ENCODE measurements around the gene TMPRSS13. TPM values are rescaled to one million over a fixed set of nuclear protein-coding genes. Genes with fewer than 3 reads are reported as not detected.

Gene TMPRSS13
- total RNA-seq, 2 experiments from 2014 or later, result 0.99 to 1.4 TPM

DNA sequence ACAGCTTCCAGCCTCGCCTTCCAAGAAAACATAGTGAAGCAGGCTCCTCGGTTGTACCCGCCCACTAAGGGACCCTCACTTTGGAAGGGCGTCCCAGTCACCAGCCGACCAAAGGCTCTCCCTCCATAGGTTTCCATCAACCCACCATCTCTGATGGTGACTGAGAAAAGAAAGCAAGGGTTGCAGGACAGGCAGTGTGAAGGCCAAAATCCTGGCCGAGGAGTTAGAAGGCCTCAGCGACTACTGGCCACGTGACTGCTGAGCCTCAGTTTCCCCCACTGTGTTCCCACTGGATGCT, 55.4 kb downstream of the TMPRSS13 start:
- intact Hi-C loops (cut with DNase I, micrococcal nuclease), result no loop called here
- no peak overlapping the region for H3K4me3 Mint-ChIP-seq
- peaks cover 50 to 51% of the 10 kb centered on the region in 2 experiments for H3K27me3 ChIP-seq (ENCODE audit: control insufficient read depth in 1 of 2, insufficient read depth in 2 of 2, low read length in 2 of 2)

DNA sequence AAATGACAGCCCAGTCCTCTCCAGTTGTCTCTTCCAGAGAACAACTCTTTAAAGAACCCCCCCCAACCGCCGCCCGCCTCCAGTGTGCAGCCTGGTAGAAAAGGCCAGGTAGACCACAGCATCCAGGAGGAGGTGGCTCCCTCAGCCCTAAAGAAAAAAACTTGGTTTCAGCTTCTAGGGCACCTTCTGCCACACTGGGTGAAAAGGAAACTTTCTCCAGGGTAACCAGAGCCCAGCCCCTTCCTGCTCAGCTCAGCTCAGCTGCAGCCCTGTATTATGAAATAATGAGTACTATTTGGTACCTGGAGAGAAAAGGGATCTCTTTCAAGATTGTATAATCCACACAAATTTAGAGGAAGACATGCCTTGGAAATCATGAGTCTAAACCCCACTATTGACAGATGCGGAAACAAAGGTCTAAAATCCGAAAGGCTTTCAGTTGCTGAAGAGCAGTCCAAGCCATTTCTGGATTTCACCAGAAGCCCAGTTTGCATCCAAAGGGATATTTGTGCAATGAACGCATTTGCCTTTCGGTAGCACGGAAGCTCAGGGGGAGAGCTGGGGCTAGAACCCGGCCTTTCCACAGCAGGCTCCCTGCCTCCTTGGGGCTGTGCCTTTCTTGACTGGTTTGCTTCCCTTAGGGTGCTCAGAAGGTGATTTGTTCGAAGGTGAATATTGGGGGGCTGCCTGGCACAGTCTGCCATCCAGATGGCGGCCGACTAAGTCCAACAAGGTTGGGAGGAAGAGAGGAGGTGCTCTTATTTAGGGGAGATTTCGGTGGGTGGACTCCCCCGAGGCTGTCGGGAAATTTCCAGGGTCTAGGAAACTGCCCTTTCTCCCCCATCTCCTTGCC, 56.0 kb downstream of the TMPRSS13 start:
- TF ChIP-seq, protein P1, sequence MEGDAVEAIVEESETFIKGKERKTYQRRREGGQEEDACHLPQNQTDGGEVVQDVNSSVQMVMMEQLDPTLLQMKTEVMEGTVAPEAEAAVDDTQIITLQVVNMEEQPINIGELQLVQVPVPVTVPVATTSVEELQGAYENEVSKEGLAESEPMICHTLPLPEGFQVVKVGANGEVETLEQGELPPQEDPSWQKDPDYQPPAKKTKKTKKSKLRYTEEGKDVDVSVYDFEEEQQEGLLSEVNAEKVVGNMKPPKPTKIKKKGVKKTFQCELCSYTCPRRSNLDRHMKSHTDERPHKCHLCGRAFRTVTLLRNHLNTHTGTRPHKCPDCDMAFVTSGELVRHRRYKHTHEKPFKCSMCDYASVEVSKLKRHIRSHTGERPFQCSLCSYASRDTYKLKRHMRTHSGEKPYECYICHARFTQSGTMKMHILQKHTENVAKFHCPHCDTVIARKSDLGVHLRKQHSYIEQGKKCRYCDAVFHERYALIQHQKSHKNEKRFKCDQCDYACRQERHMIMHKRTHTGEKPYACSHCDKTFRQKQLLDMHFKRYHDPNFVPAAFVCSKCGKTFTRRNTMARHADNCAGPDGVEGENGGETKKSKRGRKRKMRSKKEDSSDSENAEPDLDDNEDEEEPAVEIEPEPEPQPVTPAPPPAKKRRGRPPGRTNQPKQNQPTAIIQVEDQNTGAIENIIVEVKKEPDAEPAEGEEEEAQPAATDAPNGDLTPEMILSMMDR (IDR thresholded peaks at IDR 0.05), result no peak
- H3K4me1 Mint-ChIP-seq (ENCODE audit: low read depth), result peaks cover 39% of the 10 kb centered on the region
- DNase-seq (peak in 1 of 14 experiments; percentile 13), ATAC-seq (ENCODE audit: poor library complexity) (no peak)
- Histone ChIP-seq H3K9me3 (ENCODE audit: control insufficient read depth in 1 of 2, insufficient read depth in 1 of 2, low read length in 2 of 2) (no peaks in the 10 kb centered on the region), H3K27me3 (ENCODE audit: control insufficient read depth in 1 of 2, insufficient read depth in 2 of 2, low read length in 2 of 2) (peaks cover 47 to 49% of the 10 kb centered on the region in 2 experiments), H3K4me1 (ENCODE audit: insufficient read depth, low read length) (peaks cover 38% of the 10 kb centered on the region), H3K36me3 (ENCODE audit: insufficient read depth, low read length) (no peaks in the 10 kb centered on the region), H3K27ac (ENCODE audit: low read depth in 1 of 2, low read length in 2 of 2) (no peak overlapping the region), H3K4me3 (ENCODE audit: low read length) (no peak overlapping the region)
- peaks cover 61% of the 10 kb centered on the region for H3K27me3 Mint-ChIP-seq
- POLR2A ChIA-PET, result no interaction called here
- no peak overlapping the region for H3K27ac Mint-ChIP-seq
- H3K9me3 Mint-ChIP-seq, result no peaks in the 10 kb centered on the region
- intact Hi-C loops (cut with DNase I, micrococcal nuclease), result no loop called here
- H3K4me3 Mint-ChIP-seq, result no peak overlapping the region
- CTCF ChIA-PET, result no interaction called here
- no peaks in the 10 kb centered on the region for H3K36me3 Mint-ChIP-seq (ENCODE audit: low read depth)

More for the DNA sequence above, 55.4 kb downstream of the TMPRSS13 start:
- ATAC-seq (ENCODE audit: poor library complexity), result no peak
- CTCF ChIA-PET, result no interaction called here
- H3K27ac Mint-ChIP-seq, result no peak overlapping the region
- POLR2A ChIA-PET, result no interaction called here
- Histone ChIP-seq H3K36me3 (ENCODE audit: insufficient read depth, low read length) (no peaks in the 10 kb centered on the region), H3K4me3 (ENCODE audit: low read length) (no peak overlapping the region), H3K4me1 (ENCODE audit: insufficient read depth, low read length) (peaks cover 38% of the 10 kb centered on the region), H3K27ac (ENCODE audit: low read depth in 1 of 2, low read length in 2 of 2) (no peak overlapping the region), H3K9me3 (ENCODE audit: control insufficient read depth in 1 of 2, insufficient read depth in 1 of 2, low read length in 2 of 2) (no peaks in the 10 kb centered on the region)
- no peaks in the 10 kb centered on the region for H3K36me3 Mint-ChIP-seq (ENCODE audit: low read depth)
- H3K4me1 Mint-ChIP-seq (ENCODE audit: low read depth), result peaks cover 39% of the 10 kb centered on the region
- no peak for DNase-seq
- H3K9me3 Mint-ChIP-seq, result no peaks in the 10 kb centered on the region
- TF ChIP-seq, protein P1 (IDR thresholded peaks at IDR 0.05), result no peak
- H3K27me3 Mint-ChIP-seq, result peaks cover 67% of the 10 kb centered on the region

DNA sequence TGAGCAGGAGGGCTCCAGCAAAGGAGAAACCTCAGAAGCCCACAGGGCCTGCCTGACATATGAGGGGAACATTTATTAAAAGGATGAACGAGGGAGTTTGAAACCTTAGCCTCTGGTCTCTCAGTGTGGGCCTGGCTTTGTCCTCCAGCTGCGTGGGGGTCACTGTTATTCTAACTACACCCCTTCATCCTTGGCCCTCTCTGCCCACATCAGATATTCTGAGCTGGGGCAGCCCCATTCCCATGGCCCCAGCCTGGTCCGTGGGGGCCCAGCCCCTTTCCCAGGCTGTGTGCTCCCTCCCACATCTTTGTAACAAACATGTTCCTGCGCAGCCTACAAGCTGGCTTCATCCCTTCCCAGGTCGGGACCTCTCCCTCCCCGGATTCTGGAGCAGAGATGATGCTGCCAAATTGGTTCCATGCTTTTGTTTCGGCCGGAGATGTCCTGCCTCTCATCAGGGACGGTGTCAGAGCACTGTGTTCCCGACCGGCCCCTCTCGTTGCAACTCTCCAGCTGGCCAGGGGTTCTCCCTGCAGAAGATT, 56.7 kb downstream of the TMPRSS13 start:
- H3K27me3 Mint-ChIP-seq, result peaks cover 54% of the 10 kb centered on the region
- no peaks in the 10 kb centered on the region for H3K9me3 Mint-ChIP-seq
- POLR2A ChIA-PET, result no interaction called here

More for the DNA sequence above, 56.7 kb downstream of the TMPRSS13 start:
- H3K4me1 ChIP-seq (ENCODE audit: insufficient read depth, low read length), result peaks cover 38% of the 10 kb centered on the region
- Mint-ChIP-seq H3K36me3 (ENCODE audit: low read depth) (no peaks in the 10 kb centered on the region), H3K4me1 (ENCODE audit: low read depth) (peaks cover 39% of the 10 kb centered on the region), H3K27ac (no peak overlapping the region), H3K4me3 (no peak overlapping the region)
- no peak for DNase-seq
- CTCF ChIA-PET, result no interaction called here
- intact Hi-C loops (cut with DNase I, micrococcal nuclease), result no loop called here
- peaks cover 40 to 42% of the 10 kb centered on the region in 2 experiments for H3K27me3 ChIP-seq (ENCODE audit: control insufficient read depth in 1 of 2, insufficient read depth in 2 of 2, low read length in 2 of 2)
- H3K27ac ChIP-seq (ENCODE audit: low read depth in 1 of 2, low read length in 2 of 2), result no peak overlapping the region
- no peaks in the 10 kb centered on the region for H3K9me3 ChIP-seq (ENCODE audit: control insufficient read depth in 1 of 2, insufficient read depth in 1 of 2, low read length in 2 of 2)
- ATAC-seq (ENCODE audit: poor library complexity), result no peak
- H3K36me3 ChIP-seq (ENCODE audit: insufficient read depth, low read length), result no peaks in the 10 kb centered on the region
- TF ChIP-seq, protein P1 (IDR thresholded peaks at IDR 0.05), result no peak
- H3K4me3 ChIP-seq (ENCODE audit: low read length), result no peak overlapping the region
